ENCODE results near the gene RINT1. TPM values are rescaled to one million over a fixed set of nuclear protein-coding genes. Genes with fewer than 3 reads are reported as not detected.
"Not testable (repeated sequence)": the region's sequence is repeated elsewhere in the genome, so short reads cannot be mapped to it uniquely, and the experiment has no call there.

Gene RINT1
- polyA plus RNA-seq, 2 donors = 12.1 to 15.5 TPM

DNA sequence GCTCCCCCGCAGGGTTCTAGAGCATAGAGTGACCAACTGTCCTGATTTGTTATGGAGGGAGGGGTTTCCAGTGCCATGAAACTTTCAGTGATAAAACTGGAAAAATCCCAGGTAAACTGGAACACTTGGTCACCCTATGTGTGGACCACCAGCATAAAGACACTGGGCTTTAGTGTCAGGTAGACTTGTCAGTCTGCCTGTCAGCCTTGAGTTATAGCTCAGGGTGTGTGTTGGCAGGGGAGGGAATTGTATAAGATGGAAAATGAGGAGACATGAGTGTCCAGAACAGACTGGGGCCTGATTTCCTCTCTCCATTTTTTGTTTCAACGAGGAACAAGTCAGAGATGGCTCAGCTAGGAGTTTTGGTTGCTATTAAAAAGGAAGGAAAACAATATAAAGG, 59.5 kb downstream of the RINT1 start:
- H3K36me3 ChIP-seq (ENCODE audit: control insufficient read depth in 2 of 2, insufficient read depth in 2 of 2, low read length in 1 of 2) = no peaks in the 10 kb centered on the region
- no peak overlapping the region for H3K27ac ChIP-seq (ENCODE audit: low read depth in 2 of 2, low read length in 1 of 2)
- H3K27me3 ChIP-seq (ENCODE audit: control insufficient read depth in 1 of 2, insufficient read depth in 2 of 2, low read length in 2 of 2) = no peaks in the 10 kb centered on the region
- H3K4me1 ChIP-seq (ENCODE audit: control insufficient read depth in 2 of 2, insufficient read depth in 2 of 2, low read length in 1 of 2) = no peaks in the 10 kb centered on the region
- H3K9me3 ChIP-seq (ENCODE audit: control insufficient read depth in 2 of 2, insufficient read depth in 1 of 2, low read depth in 1 of 2, low read length in 1 of 2) = no peaks in the 10 kb centered on the region
- WGBS, 2 donors = 65 to 75% methylated on average over 2 of the region's 2 CpGs
- H3K4me3 ChIP-seq (ENCODE audit: low read depth in 1 of 2, low read length in 2 of 2) = no peak overlapping the region

DNA sequence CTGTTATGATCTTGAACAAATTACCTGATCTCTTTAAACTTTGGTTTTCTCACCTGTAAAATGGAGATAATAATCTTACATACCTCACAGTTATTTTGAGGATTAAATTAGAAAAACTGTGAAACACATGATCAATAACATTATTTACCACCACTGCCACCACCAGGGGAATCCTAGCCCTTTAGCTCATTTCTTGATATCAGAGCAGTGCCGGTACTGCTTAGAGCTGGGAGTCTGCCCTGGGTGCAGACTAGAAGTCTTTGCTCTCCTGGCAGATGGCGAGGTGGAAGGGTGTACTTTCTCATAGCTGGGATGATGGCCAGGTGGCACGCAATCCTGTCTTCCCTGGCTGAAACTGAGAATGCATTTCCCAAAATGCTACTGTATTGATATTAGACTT, 62.0 kb downstream of the RINT1 start:
- Histone ChIP-seq H3K27ac (ENCODE audit: low read depth in 2 of 2, low read length in 1 of 2) (no peak overlapping the region), H3K9me3 (ENCODE audit: control insufficient read depth in 2 of 2, insufficient read depth in 1 of 2, low read depth in 1 of 2, low read length in 1 of 2) (no peaks in the 10 kb centered on the region), H3K4me3 (ENCODE audit: low read depth in 1 of 2, low read length in 2 of 2) (no peak overlapping the region), H3K27me3 (ENCODE audit: control insufficient read depth in 1 of 2, insufficient read depth in 2 of 2, low read length in 2 of 2) (no peaks in the 10 kb centered on the region), H3K4me1 (ENCODE audit: control insufficient read depth in 2 of 2, insufficient read depth in 2 of 2, low read length in 1 of 2) (no peaks in the 10 kb centered on the region), H3K36me3 (ENCODE audit: control insufficient read depth in 2 of 2, insufficient read depth in 2 of 2, low read length in 1 of 2) (no peaks in the 10 kb centered on the region)
- WGBS, 2 donors = 33 to 42% methylated on average over 3 of the region's 3 CpGs

DNA sequence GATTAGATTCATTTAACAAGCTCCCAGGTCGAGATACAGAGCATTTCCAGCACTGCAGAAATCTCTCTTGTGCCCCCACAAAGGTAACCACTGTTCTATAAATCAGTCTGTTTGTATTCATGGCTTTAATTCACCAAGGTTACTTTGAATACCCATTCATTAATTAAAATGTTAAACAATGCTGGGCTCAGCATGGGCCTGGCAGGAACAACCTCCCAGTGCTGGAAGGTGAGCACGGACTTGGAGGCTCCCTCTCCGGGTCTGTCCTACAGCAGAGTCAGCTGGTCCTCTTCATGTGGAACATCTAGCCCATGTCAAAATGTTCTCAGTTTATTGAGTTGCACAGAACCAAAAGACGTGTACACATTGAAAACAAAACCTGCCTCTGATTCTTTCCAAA, 64.9 kb downstream of the RINT1 start:
- no peaks in the 10 kb centered on the region for H3K4me1 ChIP-seq (ENCODE audit: control insufficient read depth in 2 of 2, insufficient read depth in 2 of 2, low read length in 1 of 2)
- WGBS, 2 donors = 51 to 52% methylated on average over 4 of the region's 4 CpGs
- H3K27ac ChIP-seq (ENCODE audit: low read depth in 2 of 2, low read length in 1 of 2) = no peak overlapping the region
- no peak overlapping the region for H3K4me3 ChIP-seq (ENCODE audit: low read depth in 1 of 2, low read length in 2 of 2)
- H3K9me3 ChIP-seq (ENCODE audit: control insufficient read depth in 2 of 2, insufficient read depth in 1 of 2, low read depth in 1 of 2, low read length in 1 of 2) = no peaks in the 10 kb centered on the region
- H3K27me3 ChIP-seq (ENCODE audit: control insufficient read depth in 1 of 2, insufficient read depth in 2 of 2, low read length in 2 of 2) = no peaks in the 10 kb centered on the region
- H3K36me3 ChIP-seq (ENCODE audit: control insufficient read depth in 2 of 2, insufficient read depth in 2 of 2, low read length in 1 of 2) = no peaks in the 10 kb centered on the region

DNA sequence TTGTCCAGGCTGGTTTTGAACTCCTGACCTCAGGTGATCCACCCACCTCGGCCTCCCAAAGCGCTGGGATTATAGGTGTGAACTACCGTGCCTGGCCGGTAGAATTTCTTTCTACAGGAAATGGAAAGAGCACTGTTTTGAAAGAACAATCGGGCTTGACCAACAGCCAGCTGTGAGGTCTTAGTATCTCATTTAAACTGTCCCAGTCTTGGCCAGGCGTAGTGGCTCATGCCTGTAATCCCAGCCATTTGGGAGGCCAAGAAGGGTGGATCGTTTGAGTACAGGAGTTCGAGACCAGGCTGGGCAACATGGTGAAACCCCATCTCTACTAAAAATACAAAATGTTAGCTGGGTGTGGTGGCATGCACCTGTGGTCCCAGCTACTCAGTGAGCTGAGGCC, 67.1 kb downstream of the RINT1 start:
- H3K4me1 ChIP-seq (ENCODE audit: control insufficient read depth in 2 of 2, insufficient read depth in 2 of 2, low read length in 1 of 2); H3K27ac ChIP-seq (ENCODE audit: low read depth in 2 of 2, low read length in 1 of 2); H3K36me3 ChIP-seq (ENCODE audit: control insufficient read depth in 2 of 2, insufficient read depth in 2 of 2, low read length in 1 of 2); H3K9me3 ChIP-seq (ENCODE audit: control insufficient read depth in 2 of 2, insufficient read depth in 1 of 2, low read depth in 1 of 2, low read length in 1 of 2); H3K27me3 ChIP-seq (ENCODE audit: control insufficient read depth in 1 of 2, insufficient read depth in 2 of 2, low read length in 2 of 2); H3K4me3 ChIP-seq (ENCODE audit: low read depth in 1 of 2, low read length in 2 of 2): not testable (repeated sequence)
- 85 to 86% methylated on average over 8 of the region's 8 CpGs for WGBS, 2 donors

DNA sequence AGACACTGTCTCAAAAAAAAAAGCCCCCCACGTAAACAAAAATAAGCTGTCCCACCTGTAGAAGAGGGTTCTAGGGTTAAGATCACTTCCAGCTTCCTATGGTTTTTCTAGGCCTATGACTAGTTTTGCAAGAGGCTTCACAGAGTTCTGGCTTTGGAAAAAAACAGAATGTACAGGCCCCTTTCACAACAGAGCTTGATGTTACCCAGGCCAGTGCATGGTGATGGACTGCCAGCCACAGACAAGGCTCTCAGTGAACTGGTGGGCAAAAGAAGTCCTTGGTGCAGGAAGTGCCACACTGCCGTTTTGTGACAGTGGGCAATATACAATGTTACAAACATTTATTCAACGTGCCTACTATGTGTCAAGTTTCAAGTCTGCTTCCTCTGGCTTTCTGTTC, 67.5 kb downstream of the RINT1 start:
- 72 to 76% methylated on average over 3 of the region's 3 CpGs for WGBS, 2 donors
- Histone ChIP-seq H3K27ac (ENCODE audit: low read depth in 2 of 2, low read length in 1 of 2) (no peak overlapping the region), H3K9me3 (ENCODE audit: control insufficient read depth in 2 of 2, insufficient read depth in 1 of 2, low read depth in 1 of 2, low read length in 1 of 2) (no peaks in the 10 kb centered on the region), H3K4me1 (ENCODE audit: control insufficient read depth in 2 of 2, insufficient read depth in 2 of 2, low read length in 1 of 2) (no peaks in the 10 kb centered on the region), H3K27me3 (ENCODE audit: control insufficient read depth in 1 of 2, insufficient read depth in 2 of 2, low read length in 2 of 2) (no peaks in the 10 kb centered on the region), H3K4me3 (ENCODE audit: low read depth in 1 of 2, low read length in 2 of 2) (no peak overlapping the region), H3K36me3 (ENCODE audit: control insufficient read depth in 2 of 2, insufficient read depth in 2 of 2, low read length in 1 of 2) (no peaks in the 10 kb centered on the region)

DNA sequence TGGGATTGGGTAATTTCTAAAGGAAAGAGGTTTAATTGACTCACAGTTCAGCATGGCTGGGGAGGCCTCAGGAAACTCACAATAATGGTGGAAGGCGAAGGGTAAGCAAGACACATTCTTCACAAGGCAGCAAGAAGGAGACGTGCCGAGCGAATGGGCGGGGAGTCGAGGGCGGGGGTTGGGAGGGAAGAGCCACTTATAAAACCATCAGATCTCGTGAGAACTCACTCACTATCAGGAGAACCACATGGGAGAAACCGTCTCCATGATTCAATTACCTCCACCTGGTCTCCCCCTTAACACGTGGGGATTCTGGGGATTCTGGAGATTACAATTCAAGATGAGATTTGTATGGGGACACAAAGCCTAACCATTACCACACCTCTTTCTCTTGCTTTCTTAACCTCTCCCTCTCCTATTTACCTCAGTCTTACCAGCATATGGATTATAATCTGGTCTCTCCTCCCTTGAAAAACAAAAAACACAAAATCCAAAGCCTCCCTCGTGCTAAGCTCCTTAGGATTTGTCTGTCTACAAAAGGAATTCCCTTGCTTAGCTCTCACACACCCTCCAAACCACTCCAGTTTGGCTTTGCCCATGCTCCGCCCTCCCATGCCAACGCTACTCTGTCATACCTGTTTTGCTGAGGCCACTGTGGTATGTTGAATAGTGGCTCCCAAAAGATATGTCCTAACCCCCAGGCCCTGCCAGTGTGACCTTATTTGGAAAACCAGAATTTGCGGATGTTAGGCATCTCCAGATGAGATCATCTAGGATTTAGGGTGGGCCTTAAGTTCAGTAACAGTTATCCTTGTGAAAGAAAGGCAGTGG, 68.9 kb downstream of the RINT1 start:
- Histone ChIP-seq H3K36me3 (ENCODE audit: control insufficient read depth in 2 of 2, insufficient read depth in 2 of 2, low read length in 1 of 2) (no peaks in the 10 kb centered on the region), H3K9me3 (ENCODE audit: control insufficient read depth in 2 of 2, insufficient read depth in 1 of 2, low read depth in 1 of 2, low read length in 1 of 2) (no peaks in the 10 kb centered on the region), H3K4me3 (ENCODE audit: low read depth in 1 of 2, low read length in 2 of 2) (no peak overlapping the region), H3K27me3 (ENCODE audit: control insufficient read depth in 1 of 2, insufficient read depth in 2 of 2, low read length in 2 of 2) (no peaks in the 10 kb centered on the region), H3K4me1 (ENCODE audit: control insufficient read depth in 2 of 2, insufficient read depth in 2 of 2, low read length in 1 of 2) (no peaks in the 10 kb centered on the region), H3K27ac (ENCODE audit: low read depth in 2 of 2, low read length in 1 of 2) (no peak overlapping the region)
- 75% methylated on average over 14 of the region's 14 CpGs for WGBS, 2 donors

DNA sequence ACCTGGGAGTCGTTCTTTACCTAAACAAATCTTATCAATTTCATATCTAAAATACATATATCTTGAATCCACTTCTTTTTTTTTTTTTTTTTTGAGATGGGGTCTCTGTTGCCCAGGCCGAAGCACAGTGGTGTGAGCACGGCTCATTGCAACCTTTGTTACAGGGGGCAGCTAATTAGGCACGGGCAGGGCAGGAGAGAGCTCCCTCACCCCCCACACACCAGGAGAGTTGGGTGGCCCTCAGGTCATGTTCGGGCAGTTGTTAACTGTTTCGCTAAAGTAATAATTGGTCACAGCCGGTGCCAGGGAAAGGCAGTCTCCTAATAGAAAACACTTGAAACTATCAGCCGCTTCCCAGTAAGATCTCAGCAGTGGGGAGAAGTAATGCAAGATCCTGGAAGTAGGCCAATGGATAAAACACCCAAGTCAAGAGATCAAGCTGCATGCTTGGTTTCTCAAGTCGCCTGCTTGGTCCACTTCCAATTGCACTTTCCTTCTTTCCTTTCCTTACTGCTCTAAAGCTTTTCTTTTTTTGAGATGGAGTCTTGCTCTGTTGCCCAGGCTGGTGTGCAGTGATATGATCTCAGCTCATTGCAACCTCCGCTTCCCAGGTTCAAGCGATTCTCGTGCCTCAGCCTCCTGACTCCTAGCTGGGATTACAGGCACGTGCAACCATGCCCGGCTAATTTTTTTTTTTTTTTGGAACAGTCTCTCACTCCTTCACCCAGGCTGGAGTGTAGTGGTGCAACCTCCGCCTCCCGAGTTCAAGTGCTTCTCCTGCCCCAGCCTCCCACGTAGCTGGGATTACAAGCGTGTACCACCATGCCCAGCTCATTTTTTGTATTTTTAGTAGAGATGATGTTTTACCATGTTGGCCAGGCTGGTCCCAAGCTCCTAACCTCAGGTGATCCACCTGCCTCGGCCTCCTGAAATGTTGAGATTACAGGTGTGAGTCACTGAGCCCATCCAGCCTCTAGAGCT, 70.6 kb downstream of the RINT1 start:
- Histone ChIP-seq H3K36me3 (ENCODE audit: control insufficient read depth in 2 of 2, insufficient read depth in 2 of 2, low read length in 1 of 2) (peaks cover 3% of the 10 kb centered on the region in 2 donors), H3K27ac (ENCODE audit: low read depth in 2 of 2, low read length in 1 of 2) (no peak overlapping the region), H3K4me3 (ENCODE audit: low read depth in 1 of 2, low read length in 2 of 2) (no peak overlapping the region), H3K27me3 (ENCODE audit: control insufficient read depth in 1 of 2, insufficient read depth in 2 of 2, low read length in 2 of 2) (no peaks in the 10 kb centered on the region), H3K4me1 (ENCODE audit: control insufficient read depth in 2 of 2, insufficient read depth in 2 of 2, low read length in 1 of 2) (no peaks in the 10 kb centered on the region), H3K9me3 (ENCODE audit: control insufficient read depth in 2 of 2, insufficient read depth in 1 of 2, low read depth in 1 of 2, low read length in 1 of 2) (no peaks in the 10 kb centered on the region)
- WGBS, 2 donors = 79 to 85% methylated on average over 19 of the region's 19 CpGs

DNA sequence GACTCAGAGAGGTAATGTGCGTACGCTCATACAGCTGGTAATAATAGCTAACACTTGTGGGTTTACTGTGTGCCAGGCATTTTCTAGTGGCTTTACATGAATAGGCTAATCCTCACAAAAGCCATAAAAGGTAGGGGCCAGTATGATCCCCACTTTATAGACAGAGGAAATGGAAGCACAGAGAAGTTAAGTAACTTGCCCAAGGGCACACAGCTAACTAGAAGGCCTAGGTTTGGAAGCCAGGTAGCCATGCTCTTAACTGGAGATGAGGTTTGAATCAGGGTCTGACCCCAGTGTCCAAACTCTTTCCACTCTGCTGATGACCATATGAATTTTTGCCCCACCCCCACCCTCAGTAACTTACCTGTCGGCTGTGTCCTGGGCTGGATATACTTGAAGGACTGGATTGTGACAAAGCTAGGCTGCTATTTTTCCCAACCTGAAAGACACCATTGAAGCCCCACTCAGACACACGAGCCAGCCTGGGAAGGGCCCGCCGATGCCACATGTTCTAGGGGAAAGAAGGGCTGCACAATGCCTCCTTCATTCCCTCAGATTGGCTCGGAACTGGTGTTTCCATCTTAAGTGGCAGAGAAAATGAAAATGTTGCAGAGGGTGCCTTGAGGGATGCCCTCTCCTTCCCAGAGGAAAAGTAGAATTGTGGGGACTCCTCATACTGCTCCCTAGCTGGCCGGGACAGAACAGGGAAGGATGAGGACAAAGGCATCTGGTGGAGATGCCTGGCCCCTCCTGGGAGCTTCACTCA, 78.3 kb downstream of the RINT1 start:
- Histone ChIP-seq H3K27me3 (ENCODE audit: control insufficient read depth in 1 of 2, insufficient read depth in 2 of 2, low read length in 2 of 2) (no peaks in the 10 kb centered on the region), H3K4me1 (ENCODE audit: control insufficient read depth in 2 of 2, insufficient read depth in 2 of 2, low read length in 1 of 2) (no peaks in the 10 kb centered on the region), H3K27ac (ENCODE audit: low read depth in 2 of 2, low read length in 1 of 2) (no peak overlapping the region), H3K36me3 (ENCODE audit: control insufficient read depth in 2 of 2, insufficient read depth in 2 of 2, low read length in 1 of 2) (peaks cover 12 to 23% of the 10 kb centered on the region in 2 donors), H3K4me3 (ENCODE audit: low read depth in 1 of 2, low read length in 2 of 2) (no peak overlapping the region), H3K9me3 (ENCODE audit: control insufficient read depth in 2 of 2, insufficient read depth in 1 of 2, low read depth in 1 of 2, low read length in 1 of 2) (no peaks in the 10 kb centered on the region)
- 91 to 93% methylated on average over 8 of the region's 8 CpGs for WGBS, 2 donors

Measured in esophagus (tissue), 2 donors.